ENCODE measurements around the gene SSUH2. TPM values are rescaled to one million over a fixed set of nuclear protein-coding genes. Genes with fewer than 3 reads are reported as not detected.
A peak's percentile ranks its signal among the peaks of the same experiment; 100 is the strongest.

Gene SSUH2
- total and polyA plus RNA-seq, 2 of the 13 experiments (the other 11 are each of a cell fraction or from before 2014, with no cell fraction given), result 38.1 to 136 TPM

- TF ChIP-seq ZNF275 (CRISPR knock-in tag; IDR thresholded peaks at IDR 0.05; ENCODE audit: borderline replicate concordance), result no peak
- no peak for TF ChIP-seq NFE2L2 (IDR thresholded peaks at IDR 0.05; ENCODE audit: low read length)
- no peak for TF ChIP-seq ZNF441 (CRISPR knock-in tag; IDR thresholded peaks at IDR 0.05; ENCODE audit: borderline replicate concordance)
- TF ChIP-seq DNMT3B (CRISPR knock-in tag; conservative IDR thresholded peaks at IDR 0.05), result no peak
- TF ChIP-seq ZNF609 (CRISPR knock-in tag; IDR thresholded peaks at IDR 0.05; ENCODE audit: borderline replicate concordance), result peak; percentile 79; the same call in 1 of the 2 replicates
- TF ChIP-seq SALL2 (CRISPR knock-in tag; IDR thresholded peaks at IDR 0.05), result no peak
- peak; percentile 31; the same call in 1 of the 2 replicates for TF ChIP-seq ZNF543 (CRISPR knock-in tag; IDR thresholded peaks at IDR 0.05)
- TF ChIP-seq ZFP37 (CRISPR knock-in tag; IDR thresholded peaks at IDR 0.05; ENCODE audit: borderline replicate concordance), result no peak
- TF ChIP-seq CERS6 (CRISPR knock-in tag; IDR thresholded peaks at IDR 0.05), result no peak
- TF ChIP-seq SMAD1 (CRISPR knock-in tag; IDR thresholded peaks at IDR 0.05; ENCODE audit: borderline replicate concordance, low read depth), result no peak
- no peak for TF ChIP-seq NR1H2 (CRISPR knock-in tag; IDR thresholded peaks at IDR 0.05; ENCODE audit: borderline replicate concordance, low read depth)
- peak; percentile 78 for TF ChIP-seq FOXA3 (CRISPR knock-in tag; IDR thresholded peaks at IDR 0.05)
- no peak for TF ChIP-seq ZSCAN30 (CRISPR knock-in tag; IDR thresholded peaks at IDR 0.05)
- peak; percentile 28; the same call in 1 of the 2 replicates for TF ChIP-seq MIER3 (CRISPR knock-in tag; IDR thresholded peaks at IDR 0.05; ENCODE audit: borderline replicate concordance)
- TF ChIP-seq HNRNPLL (IDR thresholded peaks at IDR 0.05; ENCODE audit: low read depth, low read length, poor library complexity, severe bottlenecking), result no peak
- TF ChIP-seq LRRFIP1 (CRISPR knock-in tag; conservative IDR thresholded peaks at IDR 0.05), result no peak
- no peak for TF ChIP-seq SNRNP70 (IDR thresholded peaks at IDR 0.05; ENCODE audit: low read depth, low read length)
- TF ChIP-seq UBTF (CRISPR knock-in tag; IDR thresholded peaks at IDR 0.05), result no peak
These were observed 10.8 kb upstream of the SSUH2 start (continued) for GRCh38 chr3:8655387-8655835.

Measured in HepG2 (cell line).